AG04449 (cell line): Measurements from ENCODE around the gene OVOL3.

Experiments used
- CTCF ChIA-PET: fragments of 350-600 bp; formaldehyde crosslinking; extraction: SDS; loops from one replicate; lab custom pipeline; 2021; ENCODE audit warnings: antibody characterized with exemption; lab: Yijun Ruan, JAX
- POLR2A ChIA-PET: fragments of 400-600, 350-600 bp; formaldehyde crosslinking; extraction: SDS; loops from one replicate; lab custom pipeline; 2020; ENCODE audit warnings: antibody characterized with exemption, inconsistent platforms; lab: Yijun Ruan, JAX
- DNase-seq: peaks from one replicate; pipeline ENCODE4 v3.0.0-alpha.2; 2010; ENCODE audit warnings: low read depth, low spot score
- H3K4me3 ChIP-seq: 2 replicates; pipeline ENCODE4 v1.5.1; 2011; ENCODE audit warnings: low read depth, mild to moderate bottlenecking, control low read depth, low read length
- TF ChIP-seq, protein P1 (sequence below): IDR thresholded peaks from one replicate; pipeline ENCODE4 v1.5.1; 2011; ENCODE audit warnings: mild to moderate bottlenecking, moderate library complexity, low read length, control low read depth, inconsistent platforms; ENCODE audit not compliant: insufficient read depth; ENCODE audit errors: missing control alignments

OVOL3 gene

DNA sequence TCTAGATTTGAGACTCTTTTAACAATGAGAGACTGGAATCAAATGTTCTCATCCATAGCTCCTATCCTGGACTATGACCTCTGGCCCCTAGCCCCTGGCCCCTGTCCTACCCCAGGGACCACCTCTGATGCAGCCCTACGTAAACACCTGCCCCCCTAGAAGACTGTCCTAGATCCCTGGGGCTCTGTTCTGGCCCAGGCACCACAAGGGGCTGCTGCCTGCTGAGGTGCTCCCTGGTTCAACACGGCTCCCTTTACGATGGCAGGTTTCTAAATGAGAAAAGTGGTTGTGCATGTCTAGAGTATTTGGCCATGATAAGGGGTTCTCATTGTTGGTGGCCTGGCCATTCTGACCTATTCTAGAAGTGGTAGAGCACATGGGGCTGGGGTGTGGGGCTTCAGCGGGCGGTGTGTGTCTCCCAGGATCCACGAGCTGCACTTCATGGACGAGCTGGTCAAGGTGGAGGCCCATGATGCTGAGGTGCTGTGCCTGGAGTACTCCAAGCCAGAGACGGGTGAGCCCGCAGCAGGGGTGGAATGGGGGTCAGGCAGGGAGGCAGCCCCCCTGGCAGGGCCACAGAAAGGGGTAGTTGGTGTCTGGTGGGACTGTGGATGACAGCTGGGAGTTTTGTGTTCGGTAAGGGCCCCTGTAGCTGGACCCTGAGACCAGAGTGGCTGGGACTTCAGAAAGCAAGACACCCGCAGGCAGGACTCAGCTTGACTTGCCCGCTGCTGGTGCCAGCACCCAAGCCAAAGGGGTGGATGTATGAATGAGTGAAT is 26.5 kb upstream of the OVOL3 start:
- ChIA-PET CTCF (interaction anchor here (1.0 to 1.3 kb wide), 2 partner anchors 10 to 44 kb away, joined by 3 to 4 read pairs; no protein-coding TSS in a partner anchor), POLR2A (no interaction called here)
- H3K4me3 ChIP-seq = no peak overlapping the region
- TF ChIP-seq, protein P1, sequence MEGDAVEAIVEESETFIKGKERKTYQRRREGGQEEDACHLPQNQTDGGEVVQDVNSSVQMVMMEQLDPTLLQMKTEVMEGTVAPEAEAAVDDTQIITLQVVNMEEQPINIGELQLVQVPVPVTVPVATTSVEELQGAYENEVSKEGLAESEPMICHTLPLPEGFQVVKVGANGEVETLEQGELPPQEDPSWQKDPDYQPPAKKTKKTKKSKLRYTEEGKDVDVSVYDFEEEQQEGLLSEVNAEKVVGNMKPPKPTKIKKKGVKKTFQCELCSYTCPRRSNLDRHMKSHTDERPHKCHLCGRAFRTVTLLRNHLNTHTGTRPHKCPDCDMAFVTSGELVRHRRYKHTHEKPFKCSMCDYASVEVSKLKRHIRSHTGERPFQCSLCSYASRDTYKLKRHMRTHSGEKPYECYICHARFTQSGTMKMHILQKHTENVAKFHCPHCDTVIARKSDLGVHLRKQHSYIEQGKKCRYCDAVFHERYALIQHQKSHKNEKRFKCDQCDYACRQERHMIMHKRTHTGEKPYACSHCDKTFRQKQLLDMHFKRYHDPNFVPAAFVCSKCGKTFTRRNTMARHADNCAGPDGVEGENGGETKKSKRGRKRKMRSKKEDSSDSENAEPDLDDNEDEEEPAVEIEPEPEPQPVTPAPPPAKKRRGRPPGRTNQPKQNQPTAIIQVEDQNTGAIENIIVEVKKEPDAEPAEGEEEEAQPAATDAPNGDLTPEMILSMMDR = no peak
- DNase-seq = no peak

- POLR2A ChIA-PET = no interaction called here
- CTCF ChIA-PET = no interaction called here
- TF ChIP-seq, protein P1 = no peak
- H3K4me3 ChIP-seq = no peak overlapping the region
- DNase-seq = no peak
Observed at GRCh38 chr19:36086326-36086725, 24.6 kb upstream of the OVOL3 start.

- no peak for DNase-seq
- TF ChIP-seq, protein P1 = no peak
- H3K4me3 ChIP-seq = no peak overlapping the region
- CTCF ChIA-PET = interaction anchor here (1.6 kb wide), 1 partner anchor 29 kb away, joined by 9 read pairs; no protein-coding TSS in a partner anchor
- POLR2A ChIA-PET = no interaction called here
Observed at GRCh38 chr19:36089847-36090246, 21.1 kb upstream of the OVOL3 start.

- TF ChIP-seq, protein P1 = no peak
- POLR2A ChIA-PET = no interaction called here
Observed at GRCh38 chr19:36090910-36091695, 19.8 kb upstream of the OVOL3 start.

GRCh38 chr19:36092566-36092965 is 18.4 kb upstream of the OVOL3 start:
- ChIA-PET CTCF (interaction anchor here (1.2 kb wide), 1 partner anchor 14 kb away, joined by 3 read pairs; no protein-coding TSS in a partner anchor), POLR2A (no interaction called here)
- TF ChIP-seq, protein P1 = no peak
- H3K4me3 ChIP-seq = no peak overlapping the region
- DNase-seq = no peak

More at GRCh38 chr19:36090910-36091695, 19.8 kb upstream of the OVOL3 start:
- CTCF ChIA-PET = interaction anchor here (1.3 kb wide), 1 partner anchor 30 kb away, joined by 4 read pairs; no protein-coding TSS in a partner anchor
- no peak for DNase-seq
- H3K4me3 ChIP-seq = no peak overlapping the region
